Calu3 (cell line): ENCODE results near the gene NRP2. TPM values are rescaled to one million over a fixed set of nuclear protein-coding genes. Genes with fewer than 3 reads are reported as not detected.

Experiments used
- BruUV-seq: library from RNA; stranded (reverse); fragments of 400-500 nt; replicated peaks from 2 replicates; lab custom pipeline; 2021; lab: Mats Ljungman, UMichigan
- CTCF ChIA-PET: fragments of 300-600 bp; sonication (Branson Sonifier 250); formaldehyde crosslinking; loops from one replicate; lab custom pipeline; 2022; ENCODE audit warnings: antibody characterized with exemption; lab: Charles Lee
- DNase-seq: peaks from one replicate; pipeline ENCODE4 v3.0.0; 2022
- H3K27ac Mint-ChIP-seq: one replicate; pipeline ENCODE4 v1.8.0; 2022; ENCODE audit warnings: mixed read lengths; ENCODE audit not compliant: unreplicated experiment
- H3K27me3 Mint-ChIP-seq: one replicate; pipeline ENCODE4 v1.8.0; 2022; ENCODE audit warnings: mixed read lengths; ENCODE audit not compliant: unreplicated experiment
- H3K36me3 Mint-ChIP-seq: one replicate; pipeline ENCODE4 v1.8.0; 2022; ENCODE audit warnings: mild to moderate bottlenecking, moderate library complexity, mixed read lengths; ENCODE audit not compliant: insufficient read depth, unreplicated experiment
- H3K4me1 Mint-ChIP-seq: one replicate; pipeline ENCODE4 v1.8.0; 2022; ENCODE audit warnings: mild to moderate bottlenecking, low read depth, mixed read lengths; ENCODE audit not compliant: unreplicated experiment
- H3K4me3 Mint-ChIP-seq: one replicate; pipeline ENCODE4 v1.8.0; 2022; ENCODE audit warnings: mild to moderate bottlenecking, low read depth, moderate library complexity, mixed read lengths; ENCODE audit not compliant: unreplicated experiment
- H3K9me3 Mint-ChIP-seq: one replicate; pipeline ENCODE4 v1.8.0; 2022; ENCODE audit warnings: low read depth, mixed read lengths; ENCODE audit not compliant: unreplicated experiment
- CTCF ChIP-seq: fragments of 200-600 bp; IDR thresholded peaks from one replicate; pipeline ENCODE4 v1.8.0; 2022; ENCODE audit warnings: antibody characterized with exemption; ENCODE audit not compliant: unreplicated experiment
- intact Hi-C: fragments of 100-400 bp; cut with micrococcal nuclease; formaldehyde crosslinking; loops from one replicate; pipeline ENCODE4 v1.10.0; 2022; ENCODE audit not compliant: unreplicated experiment
- total RNA-seq: library from RNA; stranded (reverse); gene quantifications from 2 replicates; pipeline ENCODE4 v1.2.3, GENCODE V29; 2022

Gene NRP2
- total RNA-seq, 1 experiment from 2014 or later = 19.9 TPM

GRCh38 chr2:205717999-205718398, 35.7 kb downstream of the NRP2 start:
- no peak for TF ChIP-seq CTCF
- H3K4me3 Mint-ChIP-seq = no peak overlapping the region
- BruUV-seq = no TSS peak
- H3K27me3 Mint-ChIP-seq = no peaks in the 10 kb centered on the region
- no peaks in the 10 kb centered on the region for H3K36me3 Mint-ChIP-seq
- intact Hi-C loops = no loop called here
- DNase-seq = no peak
- CTCF ChIA-PET = no interaction called here
- no peaks in the 10 kb centered on the region for H3K9me3 Mint-ChIP-seq
- H3K4me1 Mint-ChIP-seq = no peaks in the 10 kb centered on the region
- H3K27ac Mint-ChIP-seq = no peak overlapping the region

GRCh38 chr2:205719847-205720246, 37.5 kb downstream of the NRP2 start:
- Mint-ChIP-seq H3K27ac (no peak overlapping the region), H3K9me3 (no peaks in the 10 kb centered on the region), H3K4me3 (no peak overlapping the region), H3K36me3 (no peaks in the 10 kb centered on the region), H3K4me1 (no peaks in the 10 kb centered on the region), H3K27me3 (no peaks in the 10 kb centered on the region)
- CTCF ChIA-PET = interaction anchor here (0.5 to 0.7 kb wide), 3 partner anchors 33 to 1563 kb away, joined by 3 to 5 read pairs (median 3); no protein-coding TSS in a partner anchor
- no TSS peak for BruUV-seq
- no peak for TF ChIP-seq CTCF
- DNase-seq = no peak
- intact Hi-C loops = no loop called here

DNA sequence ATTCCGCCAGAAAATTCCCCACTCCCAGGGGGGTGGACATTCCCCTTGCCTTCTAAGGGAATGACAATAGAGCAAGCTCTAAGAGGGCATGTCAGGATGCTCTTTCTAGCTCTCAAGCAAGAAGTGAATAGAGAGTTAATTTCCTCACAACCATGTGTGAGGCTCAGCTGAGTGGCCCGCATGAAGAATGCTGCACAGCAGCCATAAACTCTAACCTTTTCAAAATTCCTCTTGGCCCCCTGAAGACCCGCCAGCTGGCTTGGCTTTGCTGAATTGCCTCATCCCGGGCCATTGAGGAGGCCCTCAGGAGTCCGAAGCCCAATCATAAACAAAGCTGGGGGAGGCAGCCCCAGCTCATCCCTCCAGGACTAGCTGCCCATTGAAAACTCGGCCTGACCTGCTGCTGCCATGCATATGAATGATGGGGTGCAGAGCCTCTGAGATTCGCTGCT, 38.2 kb downstream of the NRP2 start:
- DNase-seq = no peak
- CTCF ChIA-PET = interaction anchor here (0.7 kb wide), 1 partner anchor 33 kb away, joined by 3 read pairs; no protein-coding TSS in a partner anchor
- Mint-ChIP-seq H3K27ac (no peak overlapping the region), H3K4me1 (no peaks in the 10 kb centered on the region), H3K4me3 (no peak overlapping the region), H3K36me3 (no peaks in the 10 kb centered on the region), H3K27me3 (no peaks in the 10 kb centered on the region), H3K9me3 (no peaks in the 10 kb centered on the region)
- BruUV-seq = no TSS peak
- intact Hi-C loops = no loop called here
- no peak for TF ChIP-seq CTCF

DNA sequence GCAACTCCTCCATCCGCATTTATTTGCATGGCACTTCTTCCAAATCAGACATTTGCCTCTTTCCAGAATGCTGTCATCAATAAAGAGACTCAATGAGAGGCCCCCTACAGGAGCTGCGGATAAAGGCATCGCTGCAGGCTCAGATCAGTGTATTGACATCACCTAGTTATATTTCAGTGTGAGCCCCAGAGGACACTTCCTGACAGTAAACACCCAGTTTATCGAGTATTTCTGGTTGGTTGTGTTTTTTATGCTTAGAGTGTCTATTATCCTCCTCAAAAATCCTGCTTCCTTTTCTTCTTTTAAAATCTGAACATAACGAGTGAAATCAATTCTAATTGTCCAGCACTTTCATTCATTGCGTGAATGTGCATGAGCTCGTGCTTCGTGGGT, 38.8 kb downstream of the NRP2 start:
- DNase-seq = no peak
- Mint-ChIP-seq H3K27ac (no peak overlapping the region), H3K27me3 (no peaks in the 10 kb centered on the region), H3K9me3 (no peaks in the 10 kb centered on the region), H3K4me3 (no peak overlapping the region), H3K4me1 (no peaks in the 10 kb centered on the region), H3K36me3 (no peaks in the 10 kb centered on the region)
- BruUV-seq = no TSS peak
- peak; percentile 36 for TF ChIP-seq CTCF
- intact Hi-C loops = no loop called here
- CTCF ChIA-PET = no interaction called here
